Measurements from ENCODE around the gene MDP1.

The MDP1 gene

DNA sequence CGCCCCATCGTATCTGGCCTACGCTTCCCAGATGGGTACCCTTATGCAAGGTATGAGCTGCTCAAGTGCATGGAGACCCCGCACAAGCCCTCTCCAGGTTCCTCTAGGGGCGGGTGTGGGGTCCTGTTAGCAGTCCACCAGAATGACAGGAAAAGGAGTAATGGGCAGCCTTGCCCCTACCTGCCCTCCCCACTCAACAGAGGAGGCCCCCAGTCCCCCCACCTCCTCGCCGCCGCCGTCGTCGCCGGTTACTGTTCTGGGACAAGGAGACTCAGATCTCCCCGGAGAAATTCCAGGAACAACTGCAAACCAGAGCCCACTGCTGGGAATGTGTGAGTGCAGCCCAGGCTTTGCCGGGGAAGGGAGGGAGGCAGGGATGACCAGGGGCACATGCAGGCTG is 38.0 kb downstream of the MDP1 start:
- peaks cover 28% of the 10 kb centered on the region for H3K4me1 Mint-ChIP-seq
- peaks cover 1% of the 10 kb centered on the region for H3K27me3 Mint-ChIP-seq (ENCODE audit: low read depth, poor library complexity)
- H3K9me3 Mint-ChIP-seq, result no peaks in the 10 kb centered on the region
- H3K4me3 Mint-ChIP-seq, result no peak overlapping the region
- no peak for TF ChIP-seq CTCF (IDR thresholded peaks at IDR 0.05)
- peak overlapping the region; percentile 82 for H3K27ac Mint-ChIP-seq
- peaks cover 41% of the 10 kb centered on the region for H3K36me3 Mint-ChIP-seq (ENCODE audit: low read depth)
- DNase-seq, result no peak

GRCh38 chr14:24177041-24177825 is 38.6 kb downstream of the MDP1 start:
- Mint-ChIP-seq H3K27ac (peak overlapping the region; percentile 90), H3K4me3 (no peak overlapping the region), H3K4me1 (peaks cover 31% of the 10 kb centered on the region), H3K9me3 (no peaks in the 10 kb centered on the region), H3K36me3 (ENCODE audit: low read depth) (peaks cover 42% of the 10 kb centered on the region), H3K27me3 (ENCODE audit: low read depth, poor library complexity) (peaks cover 5% of the 10 kb centered on the region)
- TF ChIP-seq CTCF (IDR thresholded peaks at IDR 0.05), result no peak
- DNase-seq, result no peak

DNA sequence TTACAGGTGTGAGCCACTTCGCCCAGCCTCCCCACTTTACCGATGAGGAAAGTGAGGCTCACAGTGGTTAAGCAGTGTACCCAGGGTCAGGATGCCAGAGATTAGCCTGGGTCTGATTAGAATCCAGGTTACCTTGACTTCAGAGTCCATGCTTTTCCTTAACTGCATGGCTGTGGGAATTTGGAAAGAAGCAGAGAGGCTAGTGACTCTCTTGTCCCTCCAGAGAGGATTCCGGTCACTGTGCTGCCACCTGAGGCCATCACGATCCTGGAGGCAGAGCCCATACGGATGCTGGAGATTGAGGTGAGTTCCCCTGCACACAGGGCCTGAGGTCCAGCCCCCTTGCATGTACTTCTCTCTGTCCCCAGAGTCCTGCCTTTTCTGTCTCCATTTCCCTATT is 39.3 kb downstream of the MDP1 start:
- no peak for DNase-seq
- Mint-ChIP-seq H3K4me3 (no peak overlapping the region), H3K9me3 (no peaks in the 10 kb centered on the region), H3K36me3 (ENCODE audit: low read depth) (peaks cover 42% of the 10 kb centered on the region), H3K27me3 (ENCODE audit: low read depth, poor library complexity) (peaks cover 7% of the 10 kb centered on the region), H3K27ac (peak overlapping the region; percentile 90), H3K4me1 (peaks cover 35% of the 10 kb centered on the region)
- no peak for TF ChIP-seq CTCF (IDR thresholded peaks at IDR 0.05)

GRCh38 chr14:24172871-24173281 is 43.0 kb downstream of the MDP1 start:
- TF ChIP-seq CTCF (IDR thresholded peaks at IDR 0.05), result no peak
- Mint-ChIP-seq H3K9me3 (no peaks in the 10 kb centered on the region), H3K4me3 (peak overlapping the region; percentile 84), H3K36me3 (ENCODE audit: low read depth) (peaks cover 39% of the 10 kb centered on the region), H3K4me1 (peaks cover 39% of the 10 kb centered on the region), H3K27ac (no peak overlapping the region), H3K27me3 (ENCODE audit: low read depth, poor library complexity) (peaks cover 14% of the 10 kb centered on the region)
- DNase-seq, result no peak

- Mint-ChIP-seq H3K9me3 (no peaks in the 10 kb centered on the region), H3K27me3 (ENCODE audit: low read depth, poor library complexity) (peaks cover 14% of the 10 kb centered on the region), H3K27ac (no peak overlapping the region), H3K4me3 (peak overlapping the region; percentile 84), H3K36me3 (ENCODE audit: low read depth) (peaks cover 41% of the 10 kb centered on the region), H3K4me1 (peaks cover 39% of the 10 kb centered on the region)
- DNase-seq, result no peak
- TF ChIP-seq CTCF (IDR thresholded peaks at IDR 0.05), result no peak
Measured at GRCh38 chr14:24172261-24172860, 43.5 kb downstream of the MDP1 start.

Measured in nephron progenitor cell (in vitro differentiated cells).